ENCODE results near the gene ERI3. TPM values are rescaled to one million over a fixed set of nuclear protein-coding genes. Genes with fewer than 3 reads are reported as not detected.

Gene ERI3
- total RNA-seq, 1 donor from 2014 or later, result 31.0 TPM

- H3K4me3 ChIP-seq, result no peak overlapping the region
- Mint-ChIP-seq H3K4me1 (peaks cover 11% of the 10 kb centered on the region), H3K27me3 (ENCODE audit: insufficient read depth, low read depth) (peaks cover 10% of the 10 kb centered on the region), H3K27ac (peak overlapping the region; percentile 30), H3K9me3 (no peaks in the 10 kb centered on the region), H3K36me3 (no peaks in the 10 kb centered on the region), H3K4me3 (no peak overlapping the region)
- H4K20me1 ChIP-seq (ENCODE audit: low read depth), result no peaks in the 10 kb centered on the region
- H3F3A ChIP-seq (ENCODE audit: low read depth), result no peaks in the 10 kb centered on the region
- H3K27ac ChIP-seq, result no peak overlapping the region
- TF ChIP-seq CTCF (IDR thresholded peaks at IDR 0.05), result no peak
- TF ChIP-seq EZH2 (IDR thresholded peaks at IDR 0.05), result no peak
- TF ChIP-seq EZH2phosphoT487 (IDR thresholded peaks at IDR 0.05), result no peak
- H2AFZ ChIP-seq (replicated peaks), result no peak overlapping the region
- peak overlapping the region; percentile 6 for H3K4me2 ChIP-seq
- no peaks in the 10 kb centered on the region for H3K36me3 ChIP-seq
- no peaks in the 10 kb centered on the region for H3K9me3 ChIP-seq (ENCODE audit: low read depth)
- DNase-seq (ENCODE audit: low spot score), result peak; percentile 22
- H3K79me2 ChIP-seq (ENCODE audit: low read depth), result no peaks in the 10 kb centered on the region
- H3K9ac ChIP-seq, result no peak overlapping the region
- peaks cover 32% of the 10 kb centered on the region for H3K27me3 ChIP-seq
- H3K4me1 ChIP-seq, result peaks cover 8% of the 10 kb centered on the region
Measured at GRCh38 chr1:44368471-44369151, 13.6 kb upstream of the ERI3 start.

- H3K9me3 Mint-ChIP-seq, result no peaks in the 10 kb centered on the region
- Histone ChIP-seq H3K9me3 (ENCODE audit: low read depth) (no peaks in the 10 kb centered on the region), H3K27ac (no peak overlapping the region), H4K20me1 (ENCODE audit: low read depth) (no peaks in the 10 kb centered on the region), H3K27me3 (peaks cover 32% of the 10 kb centered on the region), H3K79me2 (ENCODE audit: low read depth) (no peaks in the 10 kb centered on the region), H3F3A (ENCODE audit: low read depth) (no peaks in the 10 kb centered on the region), H3K4me1 (peaks cover 8% of the 10 kb centered on the region), H2AFZ (replicated peaks) (no peak overlapping the region), H3K9ac (no peak overlapping the region), H3K4me3 (no peak overlapping the region), H3K36me3 (no peaks in the 10 kb centered on the region), H3K4me2 (no peak overlapping the region)
- TF ChIP-seq CTCF (IDR thresholded peaks at IDR 0.05) (no peak), EZH2phosphoT487 (IDR thresholded peaks at IDR 0.05) (no peak), EZH2 (IDR thresholded peaks at IDR 0.05) (no peak)
- peaks cover 10% of the 10 kb centered on the region for H3K27me3 Mint-ChIP-seq (ENCODE audit: insufficient read depth, low read depth)
- no peak overlapping the region for H3K4me3 Mint-ChIP-seq
- peak overlapping the region; percentile 30 for H3K27ac Mint-ChIP-seq
- H3K4me1 Mint-ChIP-seq, result peaks cover 11% of the 10 kb centered on the region
- no peak for DNase-seq (ENCODE audit: low spot score)
- H3K36me3 Mint-ChIP-seq, result no peaks in the 10 kb centered on the region
Measured at GRCh38 chr1:44367944-44368343, 12.9 kb upstream of the ERI3 start.

- Mint-ChIP-seq H3K9me3 (no peaks in the 10 kb centered on the region), H3K27me3 (ENCODE audit: insufficient read depth, low read depth) (peaks cover 10% of the 10 kb centered on the region), H3K4me3 (no peak overlapping the region), H3K36me3 (no peaks in the 10 kb centered on the region), H3K4me1 (peaks cover 11% of the 10 kb centered on the region), H3K27ac (no peak overlapping the region)
- no peak overlapping the region for H2AFZ ChIP-seq (replicated peaks)
- TF ChIP-seq EZH2 (IDR thresholded peaks at IDR 0.05) (no peak), EZH2phosphoT487 (IDR thresholded peaks at IDR 0.05) (no peak), CTCF (IDR thresholded peaks at IDR 0.05) (no peak)
- H3K79me2 ChIP-seq (ENCODE audit: low read depth), result no peaks in the 10 kb centered on the region
- H3K36me3 ChIP-seq, result no peaks in the 10 kb centered on the region
- H3K4me1 ChIP-seq, result peaks cover 8% of the 10 kb centered on the region
- no peak for DNase-seq (ENCODE audit: low spot score)
- no peaks in the 10 kb centered on the region for H3F3A ChIP-seq (ENCODE audit: low read depth)
- H3K4me2 ChIP-seq, result no peak overlapping the region
- H3K27ac ChIP-seq, result no peak overlapping the region
- H3K4me3 ChIP-seq, result no peak overlapping the region
- H3K27me3 ChIP-seq, result peaks cover 32% of the 10 kb centered on the region
- H4K20me1 ChIP-seq (ENCODE audit: low read depth), result no peaks in the 10 kb centered on the region
- no peaks in the 10 kb centered on the region for H3K9me3 ChIP-seq (ENCODE audit: low read depth)
- no peak overlapping the region for H3K9ac ChIP-seq
Measured at GRCh38 chr1:44366371-44366975, 11.4 kb upstream of the ERI3 start.
